ENCODE results near the gene PTH2.
A peak's percentile ranks its signal among the peaks of the same experiment; 100 is the strongest.

Gene PTH2

GRCh38 chr19:49427855-49428546 lies 4.8 kb upstream of the PTH2 start:
- H3K27me3 Mint-ChIP-seq, result peaks cover 65% of the 10 kb centered on the region
- H3K4me3 Mint-ChIP-seq, result peak overlapping the region; percentile 65
- H3K27ac Mint-ChIP-seq, result no peak overlapping the region
- no peaks in the 10 kb centered on the region for H3K9me3 Mint-ChIP-seq
- peaks cover 54% of the 10 kb centered on the region for H3K4me1 Mint-ChIP-seq
- peaks cover 2% of the 10 kb centered on the region for H3K36me3 Mint-ChIP-seq

- Mint-ChIP-seq H3K4me3 (no peak overlapping the region), H3K9me3 (no peaks in the 10 kb centered on the region), H3K36me3 (peaks cover 2% of the 10 kb centered on the region), H3K27ac (no peak overlapping the region), H3K27me3 (peaks cover 65% of the 10 kb centered on the region), H3K4me1 (peaks cover 55% of the 10 kb centered on the region)
Observed at GRCh38 chr19:49427339-49427738, 4.1 kb upstream of the PTH2 start.

GRCh38 chr19:49425922-49426592 lies 2.8 kb upstream of the PTH2 start:
- Mint-ChIP-seq H3K27ac (no peak overlapping the region), H3K9me3 (no peaks in the 10 kb centered on the region), H3K27me3 (peaks cover 69% of the 10 kb centered on the region), H3K36me3 (peaks cover 2% of the 10 kb centered on the region), H3K4me3 (no peak overlapping the region), H3K4me1 (peaks cover 62% of the 10 kb centered on the region)

- no peak within 1 kb of the TSS for H3K4me3 Mint-ChIP-seq
Observed at GRCh38 chr19:49425178-49425577, 1.9 kb upstream of the PTH2 start, which contains the start of gene GFY. TSS of gene GFY (plus strand) at chr19:49425388. CDS start at chr19:49426431, 1,043 bp downstream.

GRCh38 chr19:49423985-49424303 lies 703 bp upstream of the PTH2 start:
- no peak overlapping the region for H3K27ac Mint-ChIP-seq
- no peaks in the 10 kb centered on the region for H3K36me3 Mint-ChIP-seq
- no peaks in the 10 kb centered on the region for H3K9me3 Mint-ChIP-seq
- peak overlapping the region; percentile 50 for H3K4me3 Mint-ChIP-seq
- peaks cover 69% of the 10 kb centered on the region for H3K27me3 Mint-ChIP-seq
- peaks cover 64% of the 10 kb centered on the region for H3K4me1 Mint-ChIP-seq

More at GRCh38 chr19:49425178-49425577, 1.9 kb upstream of the PTH2 start, which contains the start of gene GFY:
- Mint-ChIP-seq H3K27me3 (peaks cover 68% of the 10 kb centered on the region), H3K4me1 (peaks cover 64% of the 10 kb centered on the region), H3K27ac (peak within 1 kb of the TSS; percentile 38), H3K36me3 (no peaks in the 10 kb centered on the region), H3K9me3 (no peaks in the 10 kb centered on the region)

GRCh38 chr19:49422407-49423070 lies 702 bp downstream of the PTH2 start:
- H3K4me1 Mint-ChIP-seq, result peaks cover 51% of the 10 kb centered on the region
- H3K36me3 Mint-ChIP-seq, result no peaks in the 10 kb centered on the region
- H3K27me3 Mint-ChIP-seq, result peaks cover 66% of the 10 kb centered on the region
- peak overlapping the region; percentile 68 for H3K4me3 Mint-ChIP-seq
- no peaks in the 10 kb centered on the region for H3K9me3 Mint-ChIP-seq
- H3K27ac Mint-ChIP-seq, result peak overlapping the region; percentile 60

GRCh38 chr19:49421878-49422202 lies 1.4 kb downstream of the PTH2 start:
- Mint-ChIP-seq H3K27ac (no peak overlapping the region), H3K9me3 (no peaks in the 10 kb centered on the region), H3K36me3 (no peaks in the 10 kb centered on the region), H3K4me1 (peaks cover 46% of the 10 kb centered on the region), H3K4me3 (peak overlapping the region; percentile 45), H3K27me3 (peaks cover 62% of the 10 kb centered on the region)

GRCh38 chr19:49421039-49421877 lies 2.0 kb downstream of the PTH2 start:
- peaks cover 56% of the 10 kb centered on the region for H3K27me3 Mint-ChIP-seq
- H3K4me1 Mint-ChIP-seq, result peaks cover 40% of the 10 kb centered on the region
- no peaks in the 10 kb centered on the region for H3K36me3 Mint-ChIP-seq
- H3K27ac Mint-ChIP-seq, result no peak overlapping the region
- H3K4me3 Mint-ChIP-seq, result peak overlapping the region; percentile 45
- H3K9me3 Mint-ChIP-seq, result no peaks in the 10 kb centered on the region

- Mint-ChIP-seq H3K36me3 (no peaks in the 10 kb centered on the region), H3K4me1 (peaks cover 30% of the 10 kb centered on the region), H3K27me3 (peaks cover 46% of the 10 kb centered on the region), H3K4me3 (no peak overlapping the region), H3K9me3 (no peaks in the 10 kb centered on the region), H3K27ac (no peak overlapping the region)
Observed at GRCh38 chr19:49420227-49420626, 3.0 kb downstream of the PTH2 start.

- Mint-ChIP-seq H3K4me3 (no peak overlapping the region), H3K36me3 (no peaks in the 10 kb centered on the region), H3K9me3 (no peaks in the 10 kb centered on the region), H3K4me1 (peaks cover 28% of the 10 kb centered on the region), H3K27me3 (peaks cover 41% of the 10 kb centered on the region), H3K27ac (no peak overlapping the region)
Observed at GRCh38 chr19:49419173-49419572, 4.1 kb downstream of the PTH2 start.

GRCh38 chr19:49418511-49418910 lies 4.7 kb downstream of the PTH2 start:
- no peaks in the 10 kb centered on the region for H3K9me3 Mint-ChIP-seq
- no peak overlapping the region for H3K27ac Mint-ChIP-seq
- no peaks in the 10 kb centered on the region for H3K36me3 Mint-ChIP-seq
- H3K27me3 Mint-ChIP-seq, result peaks cover 36% of the 10 kb centered on the region
- H3K4me1 Mint-ChIP-seq, result peaks cover 22% of the 10 kb centered on the region
- no peak overlapping the region for H3K4me3 Mint-ChIP-seq

- Mint-ChIP-seq H3K27ac (no peak overlapping the region), H3K4me3 (no peak overlapping the region), H3K36me3 (no peaks in the 10 kb centered on the region), H3K4me1 (peaks cover 18% of the 10 kb centered on the region), H3K27me3 (peaks cover 30% of the 10 kb centered on the region), H3K9me3 (no peaks in the 10 kb centered on the region)
Observed at GRCh38 chr19:49417088-49417487, 6.2 kb downstream of the PTH2 start.

GRCh38 chr19:49415810-49416200 lies 7.4 kb downstream of the PTH2 start:
- Mint-ChIP-seq H3K27ac (peak overlapping the region; percentile 52), H3K27me3 (peaks cover 20% of the 10 kb centered on the region), H3K4me1 (peaks cover 19% of the 10 kb centered on the region), H3K36me3 (no peaks in the 10 kb centered on the region), H3K4me3 (no peak overlapping the region), H3K9me3 (no peaks in the 10 kb centered on the region)

GRCh38 chr19:49415102-49415809 lies 8.0 kb downstream of the PTH2 start:
- peaks cover 17% of the 10 kb centered on the region for H3K27me3 Mint-ChIP-seq

GRCh38 chr19:49414256-49414655 lies 9.0 kb downstream of the PTH2 start:
- H3K4me1 Mint-ChIP-seq, result peaks cover 30% of the 10 kb centered on the region
- no peaks in the 10 kb centered on the region for H3K9me3 Mint-ChIP-seq
- H3K4me3 Mint-ChIP-seq, result no peak overlapping the region
- H3K27ac Mint-ChIP-seq, result no peak overlapping the region
- peaks cover 8% of the 10 kb centered on the region for H3K27me3 Mint-ChIP-seq
- no peaks in the 10 kb centered on the region for H3K36me3 Mint-ChIP-seq

More at GRCh38 chr19:49415102-49415809, 8.0 kb downstream of the PTH2 start:
- peak overlapping the region; percentile 52 for H3K27ac Mint-ChIP-seq
- H3K9me3 Mint-ChIP-seq, result no peaks in the 10 kb centered on the region
- no peak overlapping the region for H3K4me3 Mint-ChIP-seq
- H3K4me1 Mint-ChIP-seq, result peaks cover 20% of the 10 kb centered on the region
- H3K36me3 Mint-ChIP-seq, result no peaks in the 10 kb centered on the region
